ENCODE measurements around the gene MAPK14. TPM values are rescaled to one million over a fixed set of nuclear protein-coding genes. Genes with fewer than 3 reads are reported as not detected.

The MAPK14 gene
- total RNA-seq, 3 donors from 2014 or later: 56.1 to 67.7 (median 63.2) TPM

- H3K9me3 ChIP-seq: no peaks in the 10 kb centered on the region
- H3K36me3 ChIP-seq (ENCODE audit: low read depth): no peaks in the 10 kb centered on the region
- ATAC-seq: peak; percentile 87
- intact Hi-C loops (cut with DNase I, micrococcal nuclease): no loop called here
- no peak overlapping the region for H3K4me3 ChIP-seq
- H3K4me1 ChIP-seq (ENCODE audit: low read depth): peaks cover 34% of the 10 kb centered on the region
- no peak for TF ChIP-seq CTCF (IDR thresholded peaks at IDR 0.05)
- peak in 1 of 3 donors; percentile 29 for DNase-seq
These were observed 37.3 kb downstream of the MAPK14 start for GRCh38 chr6:36064770-36065396.

GRCh38 chr6:36065916-36066315 lies 38.3 kb downstream of the MAPK14 start:
- intact Hi-C loops (cut with DNase I, micrococcal nuclease): no loop called here
- no peaks in the 10 kb centered on the region for H3K36me3 ChIP-seq (ENCODE audit: low read depth)
- H3K4me1 ChIP-seq (ENCODE audit: low read depth): peaks cover 34% of the 10 kb centered on the region
- no peak for DNase-seq
- no peak for TF ChIP-seq CTCF (IDR thresholded peaks at IDR 0.05)
- H3K4me3 ChIP-seq: no peak overlapping the region
- no peak for ATAC-seq
- no peaks in the 10 kb centered on the region for H3K9me3 ChIP-seq

GRCh38 chr6:36066817-36067216 lies 39.2 kb downstream of the MAPK14 start:
- TF ChIP-seq CTCF (IDR thresholded peaks at IDR 0.05): no peak
- H3K4me1 ChIP-seq (ENCODE audit: low read depth): peaks cover 34% of the 10 kb centered on the region

GRCh38 chr6:36067374-36068011 lies 39.9 kb downstream of the MAPK14 start:
- no peak overlapping the region for H3K4me3 ChIP-seq
- H3K9me3 ChIP-seq: no peaks in the 10 kb centered on the region
- no peak for DNase-seq
- ATAC-seq: peak; percentile 74
- peaks cover 34% of the 10 kb centered on the region for H3K4me1 ChIP-seq (ENCODE audit: low read depth)
- H3K36me3 ChIP-seq (ENCODE audit: low read depth): no peaks in the 10 kb centered on the region
- intact Hi-C loops (cut with DNase I, micrococcal nuclease): no loop called here
- TF ChIP-seq CTCF (IDR thresholded peaks at IDR 0.05): no peak

More at GRCh38 chr6:36066817-36067216, 39.2 kb downstream of the MAPK14 start:
- intact Hi-C loops (cut with DNase I, micrococcal nuclease): no loop called here
- no peaks in the 10 kb centered on the region for H3K9me3 ChIP-seq
- H3K36me3 ChIP-seq (ENCODE audit: low read depth): no peaks in the 10 kb centered on the region
- H3K4me3 ChIP-seq: no peak overlapping the region
- no peak for DNase-seq
- no peak for ATAC-seq

GRCh38 chr6:36068012-36068392 lies 40.4 kb downstream of the MAPK14 start:
- ATAC-seq (peak; percentile 71), DNase-seq (peak in 1 of 3 donors; percentile 32)
- Histone ChIP-seq H3K9me3 (no peaks in the 10 kb centered on the region), H3K4me1 (ENCODE audit: low read depth) (peaks cover 34% of the 10 kb centered on the region), H3K4me3 (no peak overlapping the region), H3K36me3 (ENCODE audit: low read depth) (no peaks in the 10 kb centered on the region)
- TF ChIP-seq CTCF (IDR thresholded peaks at IDR 0.05): no peak
- intact Hi-C loops (cut with DNase I, micrococcal nuclease): no loop called here

All from mucosa of descending colon (tissue), 3 donors.